HCT116 (cell line): ENCODE results near the gene CNPY3. TPM values are rescaled to one million over a fixed set of nuclear protein-coding genes. Genes with fewer than 3 reads are reported as not detected.
A peak's percentile ranks its signal among the peaks of the same experiment; 100 is the strongest.

ENCODE experiments used
- ATAC-seq: fragments of 200-7000 bp; cut with Tn5 transposase; 2 replicates; pipeline ENCODE4 v1.9.1; 2020; ENCODE audit warnings: mild to moderate bottlenecking, moderate library complexity
- BruUV-seq: library from RNA; stranded (reverse); fragments of 400-500 nt; replicated peaks from 2 replicates; lab custom pipeline; 2021; lab: Mats Ljungman, UMichigan
- CTCF ChIA-PET: fragments of 300-600 bp; sonication (Branson Sonifier 250); formaldehyde crosslinking; loops from one replicate; lab custom pipeline; 2021; ENCODE audit warnings: antibody characterized with exemption; lab: Charles Lee
- POLR2A ChIA-PET: fragments of 300-600, 350-600 bp; sonication (Branson Sonifier 250); formaldehyde crosslinking; loops from one replicate; lab custom pipeline; 2021; ENCODE audit warnings: antibody characterized with exemption; lab: Charles Lee
- RAD21 ChIA-PET, 2 experiments: fragments of 300-600 bp; sonication (Branson Sonifier 250); formaldehyde crosslinking; loops; one replicate each; lab custom pipeline; 2023; ENCODE audit warnings: low total read pairs in 2 of 2; ENCODE audit not compliant: uncharacterized antibody in 2 of 2, unreplicated experiment in 2 of 2, low non-redundant PET in 1 of 2; lab: Charles Lee
- DNase-seq: peaks from one replicate; pipeline ENCODE4 v3.0.0-alpha.2; 2010; ENCODE audit warnings: low read depth, low spot score
- H2AFZ ChIP-seq: fragments of 200-600 bp; shearing (Covaris generic), sonication (generic); 2 replicates; pipeline ENCODE4 v1.6.1; 2017; ENCODE audit warnings: low read depth, mixed run types, mixed read lengths, antibody characterized with exemption, low read length; ENCODE audit not compliant: poor library complexity, severe bottlenecking
- H3K27ac ChIP-seq: 2 replicates; pipeline ENCODE4 v1.5.1; 2012; ENCODE audit warnings: low read depth, low read length
- H3K27me3 ChIP-seq: fragments of 200-600 bp; sonication (generic); 2 replicates; pipeline ENCODE4 v1.6.1; 2016; ENCODE audit warnings: mixed run types, low read length, mixed read lengths; ENCODE audit not compliant: insufficient read depth
- H3K36me3 ChIP-seq, 2 experiments: fragments of 200-500 bp in 1 of 2; fragments of 200-600 bp in 1 of 2; sonication (Bioruptor generic) in 1 of 2; sonication (generic) in 1 of 2; 2 replicates each; pipeline versions ENCODE4 v1.5.1 to v1.6.1; 2014 to 2016; ENCODE audit warnings: low read length in 2 of 2, inconsistent platforms in 1 of 2, mixed read lengths in 1 of 2, mixed run types in 1 of 2; ENCODE audit not compliant: insufficient read depth in 2 of 2, control insufficient read depth in 1 of 2
- H3K4me1 ChIP-seq, 2 experiments: fragments of 200-600 bp in 1 of 2; sonication (generic) in 1 of 2; 2 replicates each; pipeline versions ENCODE4 v1.5.1 to v1.6.1; 2012 to 2017; ENCODE audit warnings: low read length in 2 of 2, inconsistent platforms in 1 of 2, mild to moderate bottlenecking in 1 of 2, mixed read lengths in 1 of 2, mixed run types in 1 of 2, moderate library complexity in 1 of 2; ENCODE audit not compliant: insufficient read depth in 2 of 2, control insufficient read depth in 1 of 2
- H3K4me2 ChIP-seq: fragments of 200-600 bp; sonication (generic); 2 replicates; pipeline ENCODE4 v1.6.1; 2017; ENCODE audit warnings: mixed run types, low read length, mixed read lengths
- H3K4me3 ChIP-seq, 2 experiments: fragments of 200-600 bp in 1 of 2; sonication (generic) in 1 of 2; replicated peaks in 1 of 2; 2 replicates each; pipeline ENCODE4 v1.5.1; 2011 to 2016; ENCODE audit warnings: low read length in 2 of 2, control low read depth in 1 of 2, low read depth in 1 of 2, mild to moderate bottlenecking in 1 of 2, mixed read lengths in 1 of 2, mixed run types in 1 of 2
- H3K79me2 ChIP-seq: fragments of 200-600 bp; sonication (generic); 2 replicates; pipeline ENCODE4 v1.6.1; 2017; ENCODE audit warnings: mild to moderate bottlenecking, mixed run types, low read length, moderate library complexity, mixed read lengths; ENCODE audit not compliant: insufficient read depth
- H3K9ac ChIP-seq: fragments of 200-600 bp; sonication (generic); 2 replicates; pipeline ENCODE4 v1.6.1; 2016; ENCODE audit warnings: low read length, mixed read lengths
- H3K9me2 ChIP-seq: fragments of 200-600 bp; sonication (generic), shearing (Covaris generic); 2 replicates; pipeline ENCODE4 v1.6.1; 2017; ENCODE audit warnings: mixed run types, mild to moderate bottlenecking, moderate library complexity; ENCODE audit not compliant: insufficient read depth
- H3K9me3 ChIP-seq, 2 experiments: fragments of 200-500 bp in 1 of 2; fragments of 200-600 bp in 1 of 2; sonication (Bioruptor generic) in 1 of 2; sonication (generic) in 1 of 2; 2 replicates each; pipeline ENCODE4 v1.6.1; 2014 to 2017; ENCODE audit warnings: low read length in 2 of 2, mixed read lengths in 2 of 2, inconsistent platforms in 1 of 2, low read depth in 1 of 2, mild to moderate bottlenecking in 1 of 2, mixed run types in 1 of 2, moderate library complexity in 1 of 2; ENCODE audit not compliant: control insufficient read depth in 1 of 2, insufficient read depth in 1 of 2
- H4K20me1 ChIP-seq: fragments of 200-600 bp; sonication (generic), shearing (Covaris generic); 2 replicates; pipeline ENCODE4 v1.6.1; 2017; ENCODE audit warnings: mixed run types, mild to moderate bottlenecking, moderate library complexity; ENCODE audit not compliant: insufficient read depth
- CBX3 ChIP-seq: IDR thresholded peaks from 2 replicates; pipeline ENCODE4 v1.6.1; 2012; ENCODE audit warnings: low read depth
- CEBPB ChIP-seq: IDR thresholded peaks from 2 replicates; pipeline ENCODE4 v1.6.1; 2012; ENCODE audit warnings: low read depth
- ELF1 ChIP-seq: IDR thresholded peaks from 2 replicates; pipeline ENCODE4 v1.6.1; 2012; ENCODE audit warnings: low read depth, borderline replicate concordance
- EZH2 ChIP-seq: fragments of 200-600 bp; sonication (generic); IDR thresholded peaks from 2 replicates; pipeline ENCODE4 v1.6.1; 2017; ENCODE audit warnings: antibody characterized with exemption, mixed run types
- EZH2phosphoT487 ChIP-seq: fragments of 200-600 bp; IDR thresholded peaks from 2 replicates; pipeline ENCODE4 v1.6.1; 2018; ENCODE audit warnings: antibody characterized with exemption, borderline replicate concordance
- FOSL1 ChIP-seq: IDR thresholded peaks from 2 replicates; pipeline ENCODE4 v1.6.1; 2012; ENCODE audit warnings: low read depth
- JUND ChIP-seq: IDR thresholded peaks from 2 replicates; pipeline ENCODE4 v1.6.1; 2012
- MAX ChIP-seq: IDR thresholded peaks from 2 replicates; pipeline ENCODE4 v1.6.1; 2012
- POLR2AphosphoS5 ChIP-seq: IDR thresholded peaks from 2 replicates; pipeline ENCODE4 v1.6.1; 2011; ENCODE audit warnings: mild to moderate bottlenecking, low read depth, low read length, moderate library complexity
- RAD21 ChIP-seq: IDR thresholded peaks from 2 replicates; pipeline ENCODE4 v1.6.1; 2012; ENCODE audit warnings: low read depth, mild to moderate bottlenecking
- REST ChIP-seq: IDR thresholded peaks from 2 replicates; pipeline ENCODE4 v1.6.1; 2012; ENCODE audit warnings: low read depth
- SIN3A ChIP-seq: IDR thresholded peaks from 2 replicates; pipeline ENCODE4 v1.6.1; 2012; ENCODE audit warnings: low read depth
- SP1 ChIP-seq: IDR thresholded peaks from 2 replicates; pipeline ENCODE4 v1.6.1; 2012; ENCODE audit warnings: low read depth
- SRF ChIP-seq: IDR thresholded peaks from 2 replicates; pipeline ENCODE4 v1.6.1; 2012; ENCODE audit warnings: low read depth
- YY1 ChIP-seq: IDR thresholded peaks from 2 replicates; pipeline ENCODE4 v1.6.1; 2011; ENCODE audit warnings: low read length, low read depth, moderate library complexity, mild to moderate bottlenecking; ENCODE audit not compliant: insufficient replicate concordance; ENCODE audit errors: extremely low read depth
- ZBTB33 ChIP-seq: IDR thresholded peaks from 2 replicates; pipeline ENCODE4 v1.6.1; 2011; ENCODE audit warnings: mild to moderate bottlenecking, low read length, moderate library complexity; ENCODE audit not compliant: insufficient replicate concordance; ENCODE audit errors: extremely low read depth
- ZFX ChIP-seq: fragments of 450-650 bp; IDR thresholded peaks from 2 replicates; pipeline ENCODE4 v1.6.1; 2017
- ZNF274 ChIP-seq: fragments of 200-500 bp; sonication (Bioruptor generic); IDR thresholded peaks from 2 replicates; pipeline ENCODE4 v1.6.1; 2014; ENCODE audit warnings: mild to moderate bottlenecking, low read depth, low read length, inconsistent platforms
- intact Hi-C: fragments of 100-400 bp; cut with micrococcal nuclease; formaldehyde crosslinking; loops from 2 replicates; pipeline ENCODE4 v1.10.0; 2022
- total RNA-seq: library from RNA; stranded (reverse); gene quantifications from one replicate; pipeline ENCODE4 v1.2.1, GENCODE V29; 2021; ENCODE audit not compliant: unreplicated experiment
- TF ChIP-seq, protein P1 (sequence below): IDR thresholded peaks from 2 replicates; pipeline ENCODE4 v1.6.1; 2012

CNPY3 gene
- total RNA-seq, 1 experiment from 2014 or later = 49.1 TPM

DNA sequence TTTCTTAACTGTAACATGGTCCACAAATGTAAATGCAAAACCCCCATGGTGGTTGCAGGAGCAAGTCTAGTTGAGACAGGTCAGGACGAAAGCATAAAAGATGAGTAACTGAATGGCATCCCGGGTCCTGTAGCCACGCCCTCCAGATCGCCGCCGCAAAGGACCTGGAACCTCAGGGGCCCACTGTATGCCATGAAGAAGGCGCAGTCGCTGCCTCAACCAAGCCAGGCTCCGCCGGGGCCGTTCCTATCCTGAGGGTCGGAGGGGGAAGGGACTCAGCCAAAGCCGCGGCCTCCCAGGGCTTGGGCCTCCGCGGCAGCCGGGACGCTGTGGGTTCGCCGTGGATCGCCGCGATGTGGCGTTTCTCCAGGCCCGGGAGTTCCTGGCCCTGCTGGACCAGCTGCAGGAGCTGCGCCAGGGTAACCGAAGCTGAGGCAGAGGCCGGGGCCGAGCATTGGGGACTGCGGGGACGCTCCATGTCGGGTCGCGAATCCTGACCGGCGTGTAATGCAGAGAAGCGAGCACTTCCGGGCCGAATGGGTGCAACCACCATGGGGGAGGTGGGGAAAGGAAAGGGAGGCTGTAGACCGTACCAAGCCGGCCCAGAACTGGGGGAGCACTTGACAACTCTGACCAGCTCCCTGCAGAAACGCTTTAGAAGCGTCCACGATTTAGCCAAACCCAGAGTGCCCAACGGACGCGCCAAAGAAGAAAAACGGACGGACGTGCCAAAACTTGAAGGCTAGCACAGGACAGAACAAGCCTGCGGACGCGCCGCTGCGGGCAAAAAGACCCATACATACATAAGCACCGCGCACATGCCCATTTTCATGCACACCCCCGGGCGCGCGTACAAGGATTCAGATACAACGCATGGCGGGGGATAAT is 38.7 kb upstream of the CNPY3 start:
- Histone ChIP-seq H4K20me1 (peaks cover 2% of the 10 kb centered on the region), H3K27ac (peak overlapping the region; percentile 98), H3K9ac (peak overlapping the region; percentile 92), H2AFZ (peak overlapping the region; percentile 63), H3K4me1 (peaks cover 3 to 18% of the 10 kb centered on the region in 2 experiments; a peak in 3 of 4 replicates), H3K4me2 (peak overlapping the region; percentile 87), H3K36me3 (peaks cover 5 to 6% of the 10 kb centered on the region in 2 experiments; a peak in 3 of 4 replicates), H3K4me3 (peak overlapping the region; percentile 87 to 93), H3K9me3 (no peaks in the 10 kb centered on the region), H3K79me2 (peaks cover 9% of the 10 kb centered on the region), H3K9me2 (no peaks in the 10 kb centered on the region), H3K27me3 (no peaks in the 10 kb centered on the region)
- DNase-seq = peak; percentile 89
- BruUV-seq = TSS peak; percentile 94
- intact Hi-C loops = loop anchor here (5.0 kb wide), 1 partner anchor 143 kb away; the partner anchor contains the start of gene TBCC
- ChIA-PET RAD21 (no interaction called here), CTCF (interaction anchor here (1.0 kb wide), 1 partner anchor 229 kb away, joined by 3 read pairs; no protein-coding TSS in a partner anchor), POLR2A (interaction anchor here (1.6 to 1.8 kb wide), 2 partner anchors 9 to 11 kb away, joined by 5 to 10 read pairs; partner anchors contain the start of gene RPL7L1)
- ATAC-seq = peak; percentile 90
- TF ChIP-seq SRF (no peak), ZFX (peak; percentile 98), SP1 (peak; percentile 67), REST (no peak), RAD21 (no peak), MAX (peak; percentile 87), EZH2phosphoT487 (no peak), SIN3A (peak; percentile 88), ZNF274 (no peak), CBX3 (peak; percentile 37; the same call in 1 of the 2 replicates), YY1 (peak; percentile 60), POLR2AphosphoS5 (peak; percentile 94), EZH2 (no peak), ELF1 (peak; percentile 64; the same call in 1 of the 2 replicates), CEBPB (no peak), JUND (peak; percentile 83), FOSL1 (no peak), ZBTB33 (no peak)
- TF ChIP-seq, protein P1, sequence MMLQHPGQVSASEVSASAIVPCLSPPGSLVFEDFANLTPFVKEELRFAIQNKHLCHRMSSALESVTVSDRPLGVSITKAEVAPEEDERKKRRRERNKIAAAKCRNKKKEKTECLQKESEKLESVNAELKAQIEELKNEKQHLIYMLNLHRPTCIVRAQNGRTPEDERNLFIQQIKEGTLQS = no peak
